ENCODE data around the gene ARF6.

DNA sequence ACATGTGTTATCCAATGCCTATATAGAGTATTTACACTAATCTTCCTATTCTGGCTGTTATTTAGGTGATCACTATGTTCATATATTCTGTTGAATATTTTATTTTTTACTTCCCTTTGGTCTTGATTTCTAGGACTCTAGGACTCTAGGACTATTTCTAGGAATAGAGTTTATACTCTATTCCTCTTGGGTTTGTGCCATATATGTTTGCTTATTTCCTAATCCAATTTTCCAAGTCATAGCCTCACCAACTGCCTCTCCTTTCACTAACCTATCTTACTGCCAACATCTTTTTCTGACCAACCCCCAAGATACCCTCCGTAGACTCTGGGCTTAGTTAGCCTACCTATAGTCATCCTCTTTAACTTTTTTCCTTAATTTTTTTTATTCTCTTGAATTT, 28.5 kb downstream of the ARF6 start:
- no peak for TF ChIP-seq JUND (IDR thresholded peaks at IDR 0.05)
- TF ChIP-seq, protein P1, sequence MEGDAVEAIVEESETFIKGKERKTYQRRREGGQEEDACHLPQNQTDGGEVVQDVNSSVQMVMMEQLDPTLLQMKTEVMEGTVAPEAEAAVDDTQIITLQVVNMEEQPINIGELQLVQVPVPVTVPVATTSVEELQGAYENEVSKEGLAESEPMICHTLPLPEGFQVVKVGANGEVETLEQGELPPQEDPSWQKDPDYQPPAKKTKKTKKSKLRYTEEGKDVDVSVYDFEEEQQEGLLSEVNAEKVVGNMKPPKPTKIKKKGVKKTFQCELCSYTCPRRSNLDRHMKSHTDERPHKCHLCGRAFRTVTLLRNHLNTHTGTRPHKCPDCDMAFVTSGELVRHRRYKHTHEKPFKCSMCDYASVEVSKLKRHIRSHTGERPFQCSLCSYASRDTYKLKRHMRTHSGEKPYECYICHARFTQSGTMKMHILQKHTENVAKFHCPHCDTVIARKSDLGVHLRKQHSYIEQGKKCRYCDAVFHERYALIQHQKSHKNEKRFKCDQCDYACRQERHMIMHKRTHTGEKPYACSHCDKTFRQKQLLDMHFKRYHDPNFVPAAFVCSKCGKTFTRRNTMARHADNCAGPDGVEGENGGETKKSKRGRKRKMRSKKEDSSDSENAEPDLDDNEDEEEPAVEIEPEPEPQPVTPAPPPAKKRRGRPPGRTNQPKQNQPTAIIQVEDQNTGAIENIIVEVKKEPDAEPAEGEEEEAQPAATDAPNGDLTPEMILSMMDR (IDR thresholded peaks at IDR 0.05), result no peak
- TF ChIP-seq SMC3 (IDR thresholded peaks at IDR 0.05; ENCODE audit: low read depth, low read length), result no peak
- TF ChIP-seq NFIC (IDR thresholded peaks at IDR 0.05; ENCODE audit: borderline replicate concordance), result no peak
- TF ChIP-seq YY1 (IDR thresholded peaks at IDR 0.05; ENCODE audit: low read depth), result no peak
